Measurements from ENCODE around the gene PHACTR2.
"Not testable (repeated sequence)": the region's sequence is repeated elsewhere in the genome, so short reads cannot be mapped to it uniquely, and the experiment has no call there.

PHACTR2 gene

GRCh38 chr6:143792402-143793279 is 114.9 kb downstream of the PHACTR2 start:
- Histone ChIP-seq H3K4me3 (no peak overlapping the region), H3K27ac (no peak overlapping the region)

- Histone ChIP-seq H3K4me3 (no peak overlapping the region), H3K27ac (no peak overlapping the region)
Measured at GRCh38 chr6:143793280-143793619, 115.5 kb downstream of the PHACTR2 start.

- not testable (repeated sequence) for H3K4me3 ChIP-seq, H3K27ac ChIP-seq
Measured at GRCh38 chr6:143796551-143796950, 118.8 kb downstream of the PHACTR2 start.

- not testable (repeated sequence) for H3K4me3 ChIP-seq, H3K27ac ChIP-seq
Measured at GRCh38 chr6:143798487-143798886, 120.7 kb downstream of the PHACTR2 start.

GRCh38 chr6:143802833-143803565 is 125.2 kb downstream of the PHACTR2 start:
- no peak overlapping the region for H3K4me3 ChIP-seq
- H3K27ac ChIP-seq, result no peak overlapping the region

- H3K4me3 ChIP-seq, result no peak overlapping the region
- no peak overlapping the region for H3K27ac ChIP-seq
Measured at GRCh38 chr6:143803769-143804568, 126.2 kb downstream of the PHACTR2 start.

GRCh38 chr6:143804835-143805239 is 127.1 kb downstream of the PHACTR2 start:
- no peak overlapping the region for H3K4me3 ChIP-seq
- peak overlapping the region in 3 of 21 experiments; percentile 0 to 45 (median 13) for H3K27ac ChIP-seq

GRCh38 chr6:143806282-143807102 is 128.7 kb downstream of the PHACTR2 start:
- Histone ChIP-seq H3K27ac (peak overlapping the region in 3 of 21 experiments; percentile 0 to 20 (median 6)), H3K4me3 (no peak overlapping the region)

- Histone ChIP-seq H3K27ac (peak overlapping the region in 1 of 21 experiments; percentile 20), H3K4me3 (no peak overlapping the region)
Measured at GRCh38 chr6:143807103-143807772, 129.5 kb downstream of the PHACTR2 start.

GRCh38 chr6:143810745-143811144 is 133.0 kb downstream of the PHACTR2 start:
- Histone ChIP-seq H3K4me3 (no peak overlapping the region), H3K27ac (no peak overlapping the region)

GRCh38 chr6:143811501-143812157 is 133.9 kb downstream of the PHACTR2 start:
- no peak overlapping the region for H3K27ac ChIP-seq
- no peak overlapping the region for H3K4me3 ChIP-seq

GRCh38 chr6:143817621-143818020 is 139.9 kb downstream of the PHACTR2 start:
- H3K27ac ChIP-seq, result no peak overlapping the region

GRCh38 chr6:143821359-143821758 is 143.6 kb downstream of the PHACTR2 start:
- no peak overlapping the region for H3K4me3 ChIP-seq
- no peak overlapping the region for H3K27ac ChIP-seq

More at GRCh38 chr6:143817621-143818020, 139.9 kb downstream of the PHACTR2 start:
- H3K4me3 ChIP-seq, result no peak overlapping the region

- Histone ChIP-seq H3K27ac (no peak overlapping the region), H3K4me3 (no peak overlapping the region)
Measured at GRCh38 chr6:143822584-143823024, 144.8 kb downstream of the PHACTR2 start.

GRCh38 chr6:143823548-143823947 is 145.8 kb downstream of the PHACTR2 start:
- no peak overlapping the region for H3K4me3 ChIP-seq
- H3K27ac ChIP-seq, result no peak overlapping the region

- H3K27ac ChIP-seq, result no peak overlapping the region
Measured at GRCh38 chr6:143828572-143828971, 150.8 kb downstream of the PHACTR2 start.

GRCh38 chr6:143836150-143836549 is 158.4 kb downstream of the PHACTR2 start:
- H3K4me3 ChIP-seq, result no peak overlapping the region
- H3K27ac ChIP-seq, result no peak overlapping the region

More at GRCh38 chr6:143828572-143828971, 150.8 kb downstream of the PHACTR2 start:
- H3K4me3 ChIP-seq, result no peak overlapping the region

GRCh38 chr6:143838395-143838794 is 160.6 kb downstream of the PHACTR2 start:
- no peak overlapping the region for H3K4me3 ChIP-seq
- H3K27ac ChIP-seq, result no peak overlapping the region

All from skin epidermis (tissue), 12 donors.